ENCODE data around the gene XYLT2. TPM values are rescaled to one million over a fixed set of nuclear protein-coding genes. Genes with fewer than 3 reads are reported as not detected.

Gene XYLT2
- total and polyA plus RNA-seq, 2 of the 8 experiments (the other 6 are each of a cell fraction or from before 2014, with no cell fraction given), result 28.0 to 29.9 TPM

GRCh38 chr17:50330151-50330775 lies 15.7 kb upstream of the XYLT2 start:
- FAIRE-seq (no peak), DNase-seq (ENCODE audit: low read depth in 1 of 2, low spot score in 2 of 2) (no peak)
- Histone ChIP-seq H3K79me1 (ENCODE audit: low read depth, low read length) (no peaks in the 10 kb centered on the region), H3K4me3 (ENCODE audit: extremely low read depth in 1 of 4, insufficient read depth in 2 of 4, low read depth in 3 of 4, low read length in 4 of 4) (no peak overlapping the region), H3K27me3 (replicated peaks in 1 of 4; ENCODE audit: control insufficient read depth in 3 of 4, extremely low read depth in 1 of 4, insufficient read depth in 3 of 4, low read length in 3 of 4) (no peaks in the 10 kb centered on the region), H4K5ac (ENCODE audit: insufficient read length, low read depth, low read length) (no peak overlapping the region), H4K8ac (ENCODE audit: extremely low read depth, insufficient read depth, low read length) (no peak overlapping the region; the same call in 1 of the 2 replicates), H3K23me2 (ENCODE audit: low read depth, low read length) (no peaks in the 10 kb centered on the region), H2BK12ac (ENCODE audit: low read depth, low read length) (no peak overlapping the region), H2BK20ac (ENCODE audit: low read length) (no peak overlapping the region), H3K36me3 (ENCODE audit: control insufficient read depth in 2 of 4, insufficient read depth in 4 of 4, low read length in 3 of 4) (no peaks in the 10 kb centered on the region), H2AK5ac (ENCODE audit: low read depth, low read length) (no peak overlapping the region), H3K4me2 (ENCODE audit: insufficient read depth in 1 of 2, low read depth in 2 of 2, low read length in 2 of 2) (no peak overlapping the region), H3K79me2 (ENCODE audit: control insufficient read depth in 1 of 2, insufficient read depth in 2 of 2, low read length in 2 of 2) (no peaks in the 10 kb centered on the region), H3K14ac (ENCODE audit: insufficient read length) (no peak overlapping the region), H2BK5ac (ENCODE audit: low read depth, low read length) (no peak overlapping the region; the same call in 1 of the 2 replicates), H3K18ac (ENCODE audit: extremely low read depth, low read length) (no peak overlapping the region; the same call in 1 of the 2 replicates), H2AFZ (ENCODE audit: low read length) (no peak overlapping the region), H3K4ac (replicated peaks; ENCODE audit: insufficient read length, low read depth, low read length) (no peak overlapping the region), H3K56ac (replicated peaks; ENCODE audit: insufficient read length, low read depth, low read length) (no peak overlapping the region), H2BK15ac (ENCODE audit: low read length) (0 out of 2 replicates have a peak overlapping the region, but pooled peaks have one; percentile 61), H4K20me1 (replicated peaks in 1 of 2; ENCODE audit: control insufficient read depth in 1 of 2, insufficient read depth in 2 of 2, low read length in 2 of 2) (no peaks in the 10 kb centered on the region), H3K4me1 (replicated peaks in 1 of 4; ENCODE audit: control insufficient read depth in 3 of 4, insufficient read depth in 4 of 4, low read length in 3 of 4) (peaks cover 0 to 2% (median 0%) of the 10 kb centered on the region in 4 experiments; a peak in 1 of 7 replicates), H3K9ac (replicated peaks in 1 of 4; ENCODE audit: extremely low read depth in 1 of 4, low read depth in 3 of 4, low read length in 3 of 4) (no peak overlapping the region), H4K91ac (replicated peaks; ENCODE audit: insufficient read length, low read length) (no peak overlapping the region), H3K23ac (ENCODE audit: insufficient read length) (no peak overlapping the region), H2BK120ac (replicated peaks; ENCODE audit: low read depth, low read length) (no peak overlapping the region), H3K9me3 (ENCODE audit: insufficient read depth in 2 of 2, low read depth in 1 of 2, low read length in 1 of 2) (no peaks in the 10 kb centered on the region), H3K27ac (ENCODE audit: low read depth, low read length) (no peak overlapping the region)
- whole genome bisulfite sequencing, 2 experiments (ENCODE audit: extremely low coverage in 1 of 2, insufficient coverage in 1 of 2, insufficient read length in 1 of 2, insufficient replicate concordance in 2 of 2, low coverage in 1 of 2, low lambda C conversion rate in 2 of 2, missing lambda C conversion rate in 1 of 2), result 88% methylated on average over 11 of the region's 11 CpGs; no CpG with 5 or more reads in 1 of the 2 experiments
- ChIA-PET CTCF (ENCODE audit: partially characterized antibody) (interaction anchor here (0.7 to 5.4 kb wide), 6 partner anchors 31 to 161 kb away, joined by 4 to 27 read pairs (median 10); partner anchors contain the start of gene COL1A1), POLR2A (ENCODE audit: partially characterized antibody) (interaction anchor here (0.7 to 1.7 kb wide), 4 partner anchors 10 to 123 kb away, joined by 3 to 4 read pairs (median 3); no protein-coding TSS in a partner anchor)
